Adipocyte (in vitro differentiated cells): ENCODE data around the gene UTP4.
"Not testable (repeated sequence)": the region's sequence is repeated elsewhere in the genome, so short reads cannot be mapped to it uniquely, and the experiment has no call there.

Source experiments
- DNase-seq: peaks from one replicate; pipeline ENCODE4 v3.0.0-alpha.2; 2015; ENCODE audit warnings: low read depth
- H3K27me3 ChIP-seq: replicated peaks from 2 replicates; pipeline ENCODE4 v1.7.0; 2013; ENCODE audit warnings: mild to moderate bottlenecking, low read length, moderate library complexity; ENCODE audit not compliant: control insufficient read depth, insufficient read depth
- H3K36me3 ChIP-seq: 2 replicates; pipeline ENCODE4 v1.7.0; 2013; ENCODE audit warnings: low read length, mild to moderate bottlenecking, moderate library complexity; ENCODE audit not compliant: control insufficient read depth, insufficient read depth, severe bottlenecking
- H3K4me1 ChIP-seq: 2 replicates; pipeline ENCODE4 v1.7.0; 2013; ENCODE audit warnings: mild to moderate bottlenecking, low read length, moderate library complexity; ENCODE audit not compliant: control insufficient read depth, insufficient read depth
- H3K4me3 ChIP-seq: 2 replicates; pipeline ENCODE4 v1.7.0; 2013; ENCODE audit warnings: mild to moderate bottlenecking, low read length, moderate library complexity
- H3K9ac ChIP-seq: 2 replicates; pipeline ENCODE4 v1.7.0; 2013; ENCODE audit warnings: mild to moderate bottlenecking, low read length, moderate library complexity
- H3K9me3 ChIP-seq: 2 replicates; pipeline ENCODE4 v1.7.0; 2013; ENCODE audit warnings: mild to moderate bottlenecking, low read length, moderate library complexity; ENCODE audit not compliant: control insufficient read depth

Gene UTP4

GRCh38 chr16:69133373-69133954 is 1.0 kb downstream of the UTP4 start:
- peak overlapping the region; percentile 92 for H3K4me3 ChIP-seq
- no peaks in the 10 kb centered on the region for H3K9me3 ChIP-seq
- no peaks in the 10 kb centered on the region for H3K27me3 ChIP-seq
- peaks cover 40% of the 10 kb centered on the region for H3K4me1 ChIP-seq
- H3K9ac ChIP-seq = peak overlapping the region; percentile 91
- H3K36me3 ChIP-seq = peaks cover 21% of the 10 kb centered on the region
- no peak for DNase-seq

- H3K4me3 ChIP-seq = no peak overlapping the region
- no peaks in the 10 kb centered on the region for H3K27me3 ChIP-seq
- H3K36me3 ChIP-seq = peaks cover 64% of the 10 kb centered on the region
- H3K9ac ChIP-seq = no peak overlapping the region
- H3K9me3 ChIP-seq = no peaks in the 10 kb centered on the region
- peaks cover 35% of the 10 kb centered on the region for H3K4me1 ChIP-seq
- no peak for DNase-seq
These were observed 6.2 kb downstream of the UTP4 start for GRCh38 chr16:69138608-69139007.

GRCh38 chr16:69139464-69139863 is 7.0 kb downstream of the UTP4 start:
- H3K9me3 ChIP-seq, H3K27me3 ChIP-seq, H3K9ac ChIP-seq, DNase-seq, H3K4me3 ChIP-seq: not testable (repeated sequence)
- H3K36me3 ChIP-seq = peaks cover 69% of the 10 kb centered on the region
- H3K4me1 ChIP-seq = peaks cover 30% of the 10 kb centered on the region

GRCh38 chr16:69141014-69141413 is 8.6 kb downstream of the UTP4 start:
- Histone ChIP-seq H3K36me3 (peaks cover 70% of the 10 kb centered on the region), H3K9ac (peak overlapping the region; percentile 17), H3K27me3 (no peaks in the 10 kb centered on the region), H3K4me1 (peaks cover 40% of the 10 kb centered on the region), H3K4me3 (no peak overlapping the region), H3K9me3 (no peaks in the 10 kb centered on the region)
- no peak for DNase-seq

- Histone ChIP-seq H3K4me3 (no peak overlapping the region), H3K9me3 (no peaks in the 10 kb centered on the region), H3K27me3 (no peaks in the 10 kb centered on the region), H3K9ac (peak overlapping the region; percentile 42), H3K4me1 (peaks cover 38% of the 10 kb centered on the region), H3K36me3 (peaks cover 70% of the 10 kb centered on the region)
- DNase-seq = no peak
These were observed 9.5 kb downstream of the UTP4 start for GRCh38 chr16:69141936-69142335.

GRCh38 chr16:69143116-69143515 is 10.7 kb downstream of the UTP4 start:
- Histone ChIP-seq H3K4me3 (no peak overlapping the region), H3K27me3 (no peaks in the 10 kb centered on the region), H3K9me3 (no peaks in the 10 kb centered on the region), H3K4me1 (peaks cover 32% of the 10 kb centered on the region), H3K9ac (no peak overlapping the region), H3K36me3 (peaks cover 59% of the 10 kb centered on the region)
- DNase-seq = no peak

GRCh38 chr16:69145658-69146057 is 13.2 kb downstream of the UTP4 start:
- Histone ChIP-seq H3K9ac (peak overlapping the region; percentile 71), H3K4me1 (peaks cover 28% of the 10 kb centered on the region), H3K27me3 (no peaks in the 10 kb centered on the region), H3K36me3 (peaks cover 43% of the 10 kb centered on the region), H3K4me3 (peak overlapping the region; percentile 43), H3K9me3 (no peaks in the 10 kb centered on the region)
- no peak for DNase-seq

GRCh38 chr16:69149621-69150020 is 17.2 kb downstream of the UTP4 start:
- H3K27me3 ChIP-seq, DNase-seq, H3K9ac ChIP-seq, H3K9me3 ChIP-seq, H3K4me3 ChIP-seq: not testable (repeated sequence)
- peaks cover 48% of the 10 kb centered on the region for H3K36me3 ChIP-seq
- peaks cover 14% of the 10 kb centered on the region for H3K4me1 ChIP-seq

GRCh38 chr16:69150146-69150865 is 17.9 kb downstream of the UTP4 start:
- peaks cover 53% of the 10 kb centered on the region for H3K36me3 ChIP-seq
- H3K9me3 ChIP-seq = no peaks in the 10 kb centered on the region

GRCh38 chr16:69157196-69157595 is 24.7 kb downstream of the UTP4 start:
- H3K9ac ChIP-seq = no peak overlapping the region
- H3K36me3 ChIP-seq = peaks cover 92% of the 10 kb centered on the region
- no peak for DNase-seq
- no peaks in the 10 kb centered on the region for H3K4me1 ChIP-seq
- H3K9me3 ChIP-seq = no peaks in the 10 kb centered on the region
- no peak overlapping the region for H3K4me3 ChIP-seq
- H3K27me3 ChIP-seq = no peaks in the 10 kb centered on the region

More at GRCh38 chr16:69150146-69150865, 17.9 kb downstream of the UTP4 start:
- Histone ChIP-seq H3K9ac (no peak overlapping the region), H3K4me3 (no peak overlapping the region), H3K27me3 (no peaks in the 10 kb centered on the region), H3K4me1 (peaks cover 8% of the 10 kb centered on the region)
- peak; percentile 95 for DNase-seq

GRCh38 chr16:69160192-69160591 is 27.7 kb downstream of the UTP4 start:
- Histone ChIP-seq H3K9ac (no peak overlapping the region), H3K36me3 (peaks cover 87% of the 10 kb centered on the region), H3K4me3 (no peak overlapping the region), H3K27me3 (no peaks in the 10 kb centered on the region), H3K4me1 (no peaks in the 10 kb centered on the region), H3K9me3 (no peaks in the 10 kb centered on the region)
- DNase-seq = no peak
